Nephron (organoid): ENCODE results near the gene IQCH.
A peak's percentile ranks its signal among the peaks of the same experiment; 100 is the strongest.

Experiments used
- H3K27ac Mint-ChIP-seq, 3 experiments: 2 replicates each; pipeline ENCODE4 v1.8.0; 2020; ENCODE audit warnings: mixed read lengths in 3 of 3, mild to moderate bottlenecking in 2 of 3, moderate library complexity in 1 of 3
- H3K27me3 Mint-ChIP-seq: 2 replicates; pipeline ENCODE4 v1.8.0; 2021; ENCODE audit warnings: low read depth, mild to moderate bottlenecking, moderate library complexity, mixed read lengths
- H3K36me3 Mint-ChIP-seq: 2 replicates; pipeline ENCODE4 v1.8.0; 2020; ENCODE audit warnings: low read depth, mixed read lengths
- H3K4me1 Mint-ChIP-seq: 2 replicates; pipeline ENCODE4 v1.8.0; 2020; ENCODE audit warnings: mixed read lengths
- H3K4me3 Mint-ChIP-seq, 3 experiments: 2 replicates each; pipeline ENCODE4 v1.8.0; 2020; ENCODE audit warnings: mild to moderate bottlenecking in 3 of 3, mixed read lengths in 3 of 3, moderate library complexity in 2 of 3
- H3K9me3 Mint-ChIP-seq: 2 replicates; pipeline ENCODE4 v1.8.0; 2020; ENCODE audit warnings: mixed read lengths
- TF ChIP-seq, protein P1 (sequence below), 3 experiments: fragments of 200-600 bp; sonication (generic); IDR thresholded peaks; one replicate each; pipeline ENCODE4 v1.5.0; 2021; ENCODE audit warnings: antibody characterized with exemption in 3 of 3; ENCODE audit not compliant: unreplicated experiment in 3 of 3

IQCH gene

DNA sequence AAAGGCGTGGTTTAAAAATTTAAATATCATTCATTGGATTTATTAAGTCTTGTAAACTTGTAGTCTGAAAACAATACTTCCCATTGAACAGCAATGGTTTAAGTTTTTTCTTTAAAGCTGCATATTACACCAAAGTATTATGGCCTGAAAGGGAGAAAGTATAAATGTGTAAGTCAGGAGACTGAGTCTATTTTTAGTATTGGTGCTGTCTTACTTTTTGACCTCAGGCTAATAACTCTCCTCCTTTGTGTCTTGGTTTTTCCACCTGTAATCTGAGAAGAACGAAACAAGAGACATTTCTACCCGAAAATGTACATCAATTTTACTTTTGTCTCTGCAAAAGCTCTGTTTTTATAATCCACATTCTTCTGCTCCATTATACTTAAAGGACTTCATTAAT, 273.9 kb downstream of the IQCH start:
- no peak overlapping the region for H3K27ac Mint-ChIP-seq

DNA sequence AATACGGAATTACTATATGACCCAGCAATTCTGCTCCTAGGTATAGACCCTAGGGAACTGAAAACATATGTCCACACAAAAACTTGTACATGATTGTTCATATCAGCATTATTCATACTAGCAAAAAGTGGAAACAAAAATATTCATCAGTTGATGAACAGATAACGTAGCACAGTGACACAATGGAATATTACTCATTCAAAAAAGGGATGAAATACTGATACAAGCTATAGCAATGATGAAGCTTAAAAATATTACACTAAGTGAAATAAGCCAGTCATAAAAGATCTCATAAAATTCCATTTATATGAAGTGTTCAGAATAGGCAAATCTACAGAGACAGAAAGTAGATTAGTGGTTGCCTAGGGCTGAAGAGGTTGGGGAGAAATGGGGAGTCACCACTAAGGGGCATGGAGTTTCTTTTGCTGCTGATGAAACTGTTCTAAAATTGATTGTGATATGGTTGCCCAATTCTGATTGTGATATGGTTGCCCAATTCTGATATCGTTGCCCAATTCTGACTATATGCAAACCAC, 276.9 kb downstream of the IQCH start:
- Mint-ChIP-seq H3K27ac (no peak overlapping the region), H3K9me3 (no peaks in the 10 kb centered on the region), H3K27me3 (no peaks in the 10 kb centered on the region), H3K4me3 (no peak overlapping the region), H3K36me3 (peaks cover 23% of the 10 kb centered on the region), H3K4me1 (peaks cover 15% of the 10 kb centered on the region)
- TF ChIP-seq, protein P1, sequence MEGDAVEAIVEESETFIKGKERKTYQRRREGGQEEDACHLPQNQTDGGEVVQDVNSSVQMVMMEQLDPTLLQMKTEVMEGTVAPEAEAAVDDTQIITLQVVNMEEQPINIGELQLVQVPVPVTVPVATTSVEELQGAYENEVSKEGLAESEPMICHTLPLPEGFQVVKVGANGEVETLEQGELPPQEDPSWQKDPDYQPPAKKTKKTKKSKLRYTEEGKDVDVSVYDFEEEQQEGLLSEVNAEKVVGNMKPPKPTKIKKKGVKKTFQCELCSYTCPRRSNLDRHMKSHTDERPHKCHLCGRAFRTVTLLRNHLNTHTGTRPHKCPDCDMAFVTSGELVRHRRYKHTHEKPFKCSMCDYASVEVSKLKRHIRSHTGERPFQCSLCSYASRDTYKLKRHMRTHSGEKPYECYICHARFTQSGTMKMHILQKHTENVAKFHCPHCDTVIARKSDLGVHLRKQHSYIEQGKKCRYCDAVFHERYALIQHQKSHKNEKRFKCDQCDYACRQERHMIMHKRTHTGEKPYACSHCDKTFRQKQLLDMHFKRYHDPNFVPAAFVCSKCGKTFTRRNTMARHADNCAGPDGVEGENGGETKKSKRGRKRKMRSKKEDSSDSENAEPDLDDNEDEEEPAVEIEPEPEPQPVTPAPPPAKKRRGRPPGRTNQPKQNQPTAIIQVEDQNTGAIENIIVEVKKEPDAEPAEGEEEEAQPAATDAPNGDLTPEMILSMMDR (IDR thresholded peaks at IDR 0.05; ENCODE audit: unreplicated experiment in 3 of 3) = no peak

More for the DNA sequence above, 273.9 kb downstream of the IQCH start:
- Mint-ChIP-seq H3K4me3 (no peak overlapping the region), H3K4me1 (peaks cover 21% of the 10 kb centered on the region), H3K36me3 (peaks cover 23% of the 10 kb centered on the region), H3K27me3 (no peaks in the 10 kb centered on the region), H3K9me3 (no peaks in the 10 kb centered on the region)
- TF ChIP-seq, protein P1 (IDR thresholded peaks at IDR 0.05; ENCODE audit: unreplicated experiment in 3 of 3) = no peak

DNA sequence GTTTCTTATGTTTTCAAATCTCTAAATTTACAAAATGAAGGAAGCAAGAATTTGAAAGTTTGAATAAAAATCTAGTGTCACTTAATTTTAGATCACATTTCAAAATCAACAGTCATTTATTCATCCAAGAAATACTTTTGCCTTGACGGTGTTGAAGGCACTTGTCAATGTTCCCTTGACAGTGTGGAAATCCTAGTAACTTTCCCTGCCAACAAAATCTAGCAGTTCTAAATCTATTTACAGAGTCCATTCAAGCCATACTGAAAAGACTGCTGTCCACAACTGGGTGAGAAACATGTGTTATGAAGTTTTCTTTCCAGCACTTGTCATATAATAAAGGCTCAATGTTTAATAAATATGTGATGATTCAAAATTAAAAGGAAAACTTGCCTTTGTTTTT, 279.3 kb downstream of the IQCH start:
- no peaks in the 10 kb centered on the region for H3K4me1 Mint-ChIP-seq
- H3K9me3 Mint-ChIP-seq = no peaks in the 10 kb centered on the region
- TF ChIP-seq, protein P1 (IDR thresholded peaks at IDR 0.05; ENCODE audit: unreplicated experiment in 3 of 3) = no peak
- peaks cover 5% of the 10 kb centered on the region for H3K36me3 Mint-ChIP-seq
- no peaks in the 10 kb centered on the region for H3K27me3 Mint-ChIP-seq
- no peak overlapping the region for H3K27ac Mint-ChIP-seq
- H3K4me3 Mint-ChIP-seq = no peak overlapping the region

DNA sequence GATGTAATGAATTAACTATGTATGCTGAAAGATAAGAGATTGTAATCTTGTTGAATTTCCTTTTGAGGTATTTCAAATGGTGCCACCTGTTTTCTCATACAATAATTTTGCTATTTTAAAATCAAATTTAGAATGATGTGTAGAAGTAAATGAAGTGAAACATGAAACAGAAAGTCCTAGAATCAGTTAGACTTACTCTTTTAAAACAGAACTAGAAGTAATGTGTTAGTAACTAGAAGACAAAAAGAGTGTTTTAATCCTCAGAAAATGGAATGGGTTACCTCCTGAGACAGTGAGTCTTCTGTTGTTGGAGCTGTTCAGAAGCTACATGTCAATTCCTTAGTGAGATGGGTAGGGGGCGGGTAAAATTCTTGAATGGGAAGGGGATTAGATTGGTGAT, 279.8 kb downstream of the IQCH start:
- Mint-ChIP-seq H3K27me3 (no peaks in the 10 kb centered on the region), H3K36me3 (peaks cover 5% of the 10 kb centered on the region), H3K9me3 (no peaks in the 10 kb centered on the region), H3K4me1 (no peaks in the 10 kb centered on the region), H3K27ac (no peak overlapping the region), H3K4me3 (no peak overlapping the region)
- TF ChIP-seq, protein P1 (IDR thresholded peaks at IDR 0.05; ENCODE audit: unreplicated experiment in 3 of 3) = no peak

DNA sequence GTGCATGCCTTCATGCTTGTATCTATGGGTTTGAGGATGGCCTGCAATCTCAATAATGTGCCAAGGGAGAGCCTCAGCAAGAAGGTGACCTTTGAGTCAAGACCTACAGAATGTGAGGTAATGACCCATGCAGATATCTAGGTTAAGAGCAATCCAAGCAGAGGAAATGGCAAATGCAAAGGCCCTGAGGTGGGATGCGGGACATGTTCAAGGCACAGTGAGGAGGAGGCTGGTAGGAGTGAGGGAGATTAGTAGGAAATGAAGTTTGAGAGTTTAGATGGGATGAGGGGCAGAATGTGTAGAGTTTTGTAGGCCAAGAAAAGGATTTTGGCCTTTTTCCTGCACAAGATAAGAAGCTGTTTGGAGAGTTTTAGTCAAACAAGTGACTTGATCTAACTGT, 283.2 kb downstream of the IQCH start:
- Mint-ChIP-seq H3K9me3 (no peaks in the 10 kb centered on the region), H3K27ac (no peak overlapping the region), H3K4me3 (peak overlapping the region in 1 of 3 experiments; percentile 21), H3K27me3 (no peaks in the 10 kb centered on the region), H3K4me1 (peaks cover 7% of the 10 kb centered on the region), H3K36me3 (no peaks in the 10 kb centered on the region)
- TF ChIP-seq, protein P1 (IDR thresholded peaks at IDR 0.05; ENCODE audit: unreplicated experiment in 3 of 3) = no peak
